Glomerular visceral epithelial cell (primary cell): ENCODE results near the gene KRT72.
A peak's percentile ranks its signal among the peaks of the same experiment; 100 is the strongest.

ENCODE experiments used
- DNase-seq: peaks from one replicate; pipeline ENCODE4 v3.0.0-alpha.2; 2016; ENCODE audit errors: extremely low spot score

KRT72 gene

GRCh38 chr12:52541709-52542108, 59.6 kb downstream of the KRT72 start:
- DNase-seq: no peak

GRCh38 chr12:52540531-52540930, 60.7 kb downstream of the KRT72 start:
- DNase-seq: no peak

- no peak for DNase-seq
Measured at GRCh38 chr12:52539821-52540173, 61.5 kb downstream of the KRT72 start.

DNA sequence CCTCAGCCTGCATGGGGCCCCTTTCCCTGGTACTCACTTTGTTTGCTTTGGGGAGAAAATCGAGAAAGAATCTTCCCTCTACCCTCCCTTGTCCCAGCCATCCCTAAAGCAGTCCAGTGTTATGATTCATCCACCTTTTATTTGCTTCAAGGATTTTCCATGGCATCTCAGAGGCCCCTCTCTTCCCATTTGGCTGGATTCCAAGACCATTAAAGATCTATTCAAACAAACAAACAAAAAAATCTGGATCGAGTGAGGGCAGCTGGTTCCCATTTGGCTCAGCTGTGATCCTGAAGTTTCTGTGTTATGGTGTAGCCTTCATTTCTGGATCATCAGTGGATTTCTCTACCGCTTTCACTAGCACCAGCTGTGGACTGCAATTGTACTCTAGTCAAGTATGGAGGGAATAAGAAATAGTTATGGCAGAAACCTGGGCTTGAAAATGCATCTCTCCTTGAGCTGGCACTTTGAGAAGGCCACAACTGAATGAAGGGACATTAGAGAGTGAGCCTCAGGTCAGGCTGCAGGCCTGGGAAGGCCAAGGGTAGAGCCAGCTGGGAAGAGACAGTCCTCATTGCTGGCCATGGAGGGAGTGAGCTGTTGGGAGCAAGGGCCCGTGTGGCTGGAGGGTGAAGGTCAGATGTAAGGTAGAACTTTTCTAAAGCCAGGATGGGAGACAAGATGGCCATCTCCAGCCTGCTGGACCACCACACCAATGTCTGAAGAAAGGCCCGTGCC, 62.0 kb downstream of the KRT72 start:
- peak; percentile 12 for DNase-seq

GRCh38 chr12:52537101-52537500, 64.2 kb downstream of the KRT72 start:
- DNase-seq: no peak
